Esophagus muscularis mucosa (tissue), 4 donors: ENCODE measurements around the gene SLC4A2. TPM values are rescaled to one million over a fixed set of nuclear protein-coding genes. Genes with fewer than 3 reads are reported as not detected.

Source experiments
- DNase-seq: peaks from one replicate; pipeline ENCODE4 v3.0.0-alpha.2; 2017; ENCODE audit errors: extremely low spot score
- H3K27ac ChIP-seq, 4 donors: fragments of 200-600 bp; sonication (generic); replicated peaks in 1 of 4; 1 replicate in 3 of 4; 2 replicates in 1 of 4; pipeline ENCODE4 v1.5.1; 2016 to 2019; ENCODE audit warnings: mild to moderate bottlenecking in 1 of 4
- H3K27me3 ChIP-seq, 4 donors: fragments of 200-600 bp; sonication (generic); one replicate each; pipeline versions ENCODE4 v1.5.1 to v1.6.0; 2016 to 2019
- H3K36me3 ChIP-seq, 4 donors: fragments of 200-600 bp; sonication (generic); one replicate each; pipeline ENCODE4 v1.5.1; 2016 to 2019
- H3K4me1 ChIP-seq, 4 donors: fragments of 200-600 bp; sonication (generic); one replicate each; pipeline ENCODE4 v1.5.1; 2016 to 2019
- H3K4me3 ChIP-seq, 4 donors: fragments of 200-600 bp; sonication (generic); 1 replicate in 2 of 4; 2 replicates in 2 of 4; pipeline ENCODE4 v1.5.1; 2016 to 2019; ENCODE audit warnings: mild to moderate bottlenecking in 4 of 4, moderate library complexity in 1 of 4
- H3K9me3 ChIP-seq, 4 donors: fragments of 200-600 bp; sonication (generic); 1 replicate in 3 of 4; 2 replicates in 1 of 4; pipeline ENCODE4 v1.5.1; 2016 to 2019
- EP300 ChIP-seq: sonication (generic); formaldehyde crosslinking; IDR thresholded peaks from one replicate; pipeline ENCODE4 v1.6.1; 2017; ENCODE audit warnings: antibody characterized with exemption
- POLR2A ChIP-seq: fragments of 450-650 bp; IDR thresholded peaks from one replicate; pipeline ENCODE4 v1.6.1; 2017; ENCODE audit warnings: antibody characterized with exemption, moderate library complexity, mild to moderate bottlenecking, low read depth
- POLR2AphosphoS5 ChIP-seq, 2 donors: sonication (generic); formaldehyde crosslinking; IDR thresholded peaks; one replicate each; pipeline ENCODE4 v1.6.1; 2017; ENCODE audit warnings: antibody characterized with exemption in 2 of 2
- WGBS: methylation state at CpG from one replicate; pipeline ENCODE4 v1.1.5; 2018; 5-methylcytosine and 5-hydroxymethylcytosine counted together
- intact Hi-C: fragments of 100-400 bp; cut with DNase I; formaldehyde crosslinking; loops from one replicate; pipeline ENCODE4 v1.15.1; 2023
- total RNA-seq, 4 donors: library from RNA; depleted of rRNA; stranded (reverse); fragments of >200 nt; gene quantifications; one replicate each; pipeline versions ENCODE4 v1.1.0 to v1.2.1, GENCODE V29; 2016
- TF ChIP-seq, protein P1 (sequence below), 3 experiments: fragments of 200-600 bp in 2 of 3; fragments of 450-650 bp in 1 of 3; sonication (generic) in 2 of 3; IDR thresholded peaks; one replicate each; pipeline ENCODE4 v1.5.1; 2017 to 2019; ENCODE audit warnings: antibody characterized with exemption in 3 of 3, mild to moderate bottlenecking in 2 of 3, moderate library complexity in 1 of 3

Gene SLC4A2
- total RNA-seq, 4 donors from 2014 or later = 96.8 to 165 (median 122) TPM

DNA sequence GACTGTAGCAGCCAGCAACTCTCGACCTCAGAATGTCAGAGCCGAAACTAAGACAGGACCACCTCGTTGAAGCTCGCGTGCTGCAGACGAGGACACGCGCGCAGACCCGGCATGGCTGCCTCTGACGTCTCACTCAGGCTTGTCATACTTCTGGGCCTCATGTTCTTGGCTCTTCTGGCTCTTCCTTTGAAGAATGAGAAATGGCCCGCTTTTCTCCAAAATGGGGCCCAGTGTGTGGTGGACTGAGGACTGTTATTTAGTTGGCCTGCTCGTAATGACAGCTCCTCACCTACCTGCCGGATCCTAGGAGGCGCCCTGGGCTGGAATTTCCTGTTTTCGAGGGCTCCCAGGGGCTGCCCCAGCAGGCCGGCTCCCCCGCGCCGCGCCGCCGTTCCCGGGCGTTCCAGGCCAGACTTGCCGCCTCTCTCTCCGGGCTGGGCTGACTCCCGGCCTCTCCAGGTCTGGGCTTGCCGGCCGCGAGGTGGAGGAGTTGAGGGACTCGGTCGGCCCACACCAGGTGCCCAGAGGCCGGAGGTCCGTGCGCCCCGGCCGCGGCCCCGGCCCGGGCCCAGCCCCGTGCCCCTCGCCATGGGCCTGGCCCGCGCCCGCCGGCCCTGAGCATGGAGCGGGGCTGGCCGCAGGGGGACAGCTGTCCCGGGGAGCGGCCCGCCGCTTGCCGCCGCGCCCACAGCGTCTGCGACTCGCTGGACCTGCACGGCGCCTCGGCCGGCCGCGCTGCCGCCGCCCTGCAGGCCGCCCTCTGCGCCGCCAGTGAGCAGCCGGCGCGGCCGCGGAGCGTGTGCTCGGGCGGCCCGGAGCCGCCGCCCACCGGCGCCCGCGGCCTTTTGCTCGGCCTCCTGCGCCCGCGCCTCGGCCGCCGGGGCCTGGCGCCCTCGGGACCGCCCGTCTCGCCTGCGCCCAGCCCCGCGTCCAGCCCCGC, 55.0 kb downstream of the SLC4A2 start:
- Histone ChIP-seq H3K4me1 (peaks cover 17 to 57% (median 45%) of the 10 kb centered on the region in 4 donors), H3K36me3 (peaks cover 10 to 30% (median 28%) of the 10 kb centered on the region in 4 donors), H3K27ac (no peak overlapping the region), H3K4me3 (peak overlapping the region; percentile 32 to 56 (median 36)), H3K9me3 (no peaks in the 10 kb centered on the region), H3K27me3 (no peaks in the 10 kb centered on the region)
- 84% methylated on average over 17 of the region's 101 CpGs for WGBS
- no peak for DNase-seq
- no peak for TF ChIP-seq EP300
- TF ChIP-seq POLR2A = no peak
- TF ChIP-seq, protein P1, sequence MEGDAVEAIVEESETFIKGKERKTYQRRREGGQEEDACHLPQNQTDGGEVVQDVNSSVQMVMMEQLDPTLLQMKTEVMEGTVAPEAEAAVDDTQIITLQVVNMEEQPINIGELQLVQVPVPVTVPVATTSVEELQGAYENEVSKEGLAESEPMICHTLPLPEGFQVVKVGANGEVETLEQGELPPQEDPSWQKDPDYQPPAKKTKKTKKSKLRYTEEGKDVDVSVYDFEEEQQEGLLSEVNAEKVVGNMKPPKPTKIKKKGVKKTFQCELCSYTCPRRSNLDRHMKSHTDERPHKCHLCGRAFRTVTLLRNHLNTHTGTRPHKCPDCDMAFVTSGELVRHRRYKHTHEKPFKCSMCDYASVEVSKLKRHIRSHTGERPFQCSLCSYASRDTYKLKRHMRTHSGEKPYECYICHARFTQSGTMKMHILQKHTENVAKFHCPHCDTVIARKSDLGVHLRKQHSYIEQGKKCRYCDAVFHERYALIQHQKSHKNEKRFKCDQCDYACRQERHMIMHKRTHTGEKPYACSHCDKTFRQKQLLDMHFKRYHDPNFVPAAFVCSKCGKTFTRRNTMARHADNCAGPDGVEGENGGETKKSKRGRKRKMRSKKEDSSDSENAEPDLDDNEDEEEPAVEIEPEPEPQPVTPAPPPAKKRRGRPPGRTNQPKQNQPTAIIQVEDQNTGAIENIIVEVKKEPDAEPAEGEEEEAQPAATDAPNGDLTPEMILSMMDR (IDR thresholded peaks at IDR 0.05) = no peak
- no peak for TF ChIP-seq POLR2AphosphoS5 (IDR thresholded peaks at IDR 0.05)
- intact Hi-C loops = loop anchor here (5.0 kb wide), 2 partner anchors 52 to 87 kb away; partner anchors contain the start of gene ABCB8

DNA sequence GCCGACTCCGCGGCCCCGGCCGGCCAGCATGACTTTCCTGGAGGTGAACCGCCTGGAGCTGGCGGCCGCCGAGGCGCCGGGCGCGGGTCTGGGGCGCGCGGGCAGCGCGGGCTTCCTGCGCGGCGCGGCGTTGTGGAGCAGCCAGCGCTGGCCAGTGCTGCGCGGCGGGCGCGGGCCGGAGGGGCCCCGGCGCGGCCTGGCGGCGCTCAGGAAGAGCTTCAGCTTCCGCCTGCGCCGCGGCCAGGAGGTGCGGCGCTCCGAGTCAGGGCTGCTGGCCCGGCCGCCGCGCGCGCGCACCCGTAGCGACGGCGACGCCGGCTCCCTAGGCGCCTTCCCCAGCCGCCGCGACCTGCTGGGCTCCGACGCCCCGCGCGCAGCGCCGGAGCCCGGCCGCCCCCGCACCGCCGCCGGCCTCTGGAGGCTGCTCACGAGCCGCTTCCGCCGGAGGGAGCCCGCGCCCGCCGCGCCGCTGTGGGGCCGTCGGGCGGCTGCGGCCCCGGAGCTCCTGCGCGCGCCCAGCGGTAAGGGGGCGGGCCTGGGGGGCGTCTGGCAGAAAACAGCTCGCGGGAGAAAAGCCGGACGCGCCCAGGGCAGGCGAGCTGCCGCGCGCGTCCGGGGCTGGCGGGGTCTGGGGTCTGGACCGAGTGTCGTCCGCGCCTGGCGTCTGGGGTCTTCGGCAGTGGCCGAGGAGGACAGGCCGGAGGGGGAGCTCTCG, 55.9 kb downstream of the SLC4A2 start:
- DNase-seq = no peak
- peaks cover 17 to 48% (median 37%) of the 10 kb centered on the region in 4 donors for H3K4me1 ChIP-seq
- no peaks in the 10 kb centered on the region for H3K27me3 ChIP-seq
- peaks cover 19 to 38% (median 37%) of the 10 kb centered on the region in 4 donors for H3K36me3 ChIP-seq
- no peak overlapping the region for H3K27ac ChIP-seq
- H3K4me3 ChIP-seq = peak overlapping the region; percentile 32 to 56 (median 36)
- 0% methylated on average over 10 of the region's 114 CpGs for WGBS
- TF ChIP-seq EP300 (no peak), POLR2A (no peak), POLR2AphosphoS5 (IDR thresholded peaks at IDR 0.05) (no peak)
- TF ChIP-seq, protein P1 (IDR thresholded peaks at IDR 0.05) = no peak
- intact Hi-C loops = no loop called here
- H3K9me3 ChIP-seq = no peaks in the 10 kb centered on the region

DNA sequence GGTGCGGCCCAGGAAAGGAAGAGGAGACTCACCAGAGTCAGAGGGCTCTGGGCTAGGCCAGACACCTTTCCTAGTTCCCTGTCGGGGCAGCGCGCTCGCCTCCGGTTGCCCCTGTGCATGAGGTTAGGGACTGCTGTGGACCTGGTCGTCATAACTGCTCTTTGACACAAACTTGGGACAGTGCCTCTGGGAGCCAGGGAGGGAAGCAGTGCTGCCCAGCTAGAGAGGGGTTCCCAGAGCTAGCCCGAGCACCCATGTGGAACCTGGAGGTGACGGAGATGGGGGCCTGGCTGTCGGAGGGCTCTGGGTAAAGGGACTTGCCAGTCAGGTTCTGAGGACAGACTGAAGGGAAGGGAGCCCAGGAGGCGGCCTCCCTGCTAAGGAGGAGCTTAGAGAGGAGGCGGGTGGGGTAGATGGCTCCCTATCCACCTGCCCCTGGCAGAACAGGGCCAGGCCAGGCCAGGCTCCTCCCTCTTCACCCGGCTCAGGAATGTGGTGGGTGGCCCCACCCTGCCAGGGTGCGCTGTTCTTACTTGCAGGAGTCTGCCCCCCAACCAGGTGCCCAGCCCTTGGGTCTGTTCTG, 56.5 kb downstream of the SLC4A2 start:
- DNase-seq = no peak

More for the DNA sequence above, 56.5 kb downstream of the SLC4A2 start:
- 92% methylated on average over 6 of the region's 14 CpGs for WGBS
- peaks cover 25 to 45% (median 44%) of the 10 kb centered on the region in 4 donors for H3K36me3 ChIP-seq
- H3K9me3 ChIP-seq = no peaks in the 10 kb centered on the region
- H3K4me1 ChIP-seq = peaks cover 12 to 42% (median 31%) of the 10 kb centered on the region in 4 donors
- intact Hi-C loops = no loop called here
- no peaks in the 10 kb centered on the region for H3K27me3 ChIP-seq
- H3K27ac ChIP-seq = no peak overlapping the region
- TF ChIP-seq, protein P1 (IDR thresholded peaks at IDR 0.05) = no peak
- TF ChIP-seq EP300 (no peak), POLR2AphosphoS5 (IDR thresholded peaks at IDR 0.05) (no peak), POLR2A (no peak)
- peak overlapping the region; percentile 32 to 56 (median 36) for H3K4me3 ChIP-seq
